H9 (cell line): ENCODE measurements around the gene ENOX1. TPM values are rescaled to one million over a fixed set of nuclear protein-coding genes. Genes with fewer than 3 reads are reported as not detected.

Experiments
- DNase-seq: peaks from one replicate; pipeline ENCODE4 v3.0.0-alpha.2; 2017
- H2AFZ ChIP-seq: one replicate; pipeline ENCODE4 v1.6.1; 2013; ENCODE audit warnings: mild to moderate bottlenecking, low read length, control low read depth, moderate library complexity
- H2AK5ac ChIP-seq: 2 replicates; pipeline ENCODE4 v1.6.1; 2013; ENCODE audit warnings: low read length, control low read depth, mixed read lengths; ENCODE audit not compliant: insufficient read length
- H2BK120ac ChIP-seq: one replicate; pipeline ENCODE4 v1.6.1; 2013; ENCODE audit warnings: low read depth, mild to moderate bottlenecking, low read length, control low read depth, inconsistent platforms; ENCODE audit not compliant: poor library complexity, severe bottlenecking
- H2BK12ac ChIP-seq: 2 replicates; pipeline ENCODE4 v1.6.1; 2013; ENCODE audit warnings: low read length, control low read depth, mixed read lengths, low read depth; ENCODE audit not compliant: insufficient read length
- H2BK15ac ChIP-seq: 2 replicates; pipeline ENCODE4 v1.6.1; 2013; ENCODE audit warnings: low read depth, low read length, control low read depth
- H2BK20ac ChIP-seq: one replicate; pipeline ENCODE4 v1.6.1; 2013; ENCODE audit warnings: low read depth, mild to moderate bottlenecking, low read length, control low read depth, inconsistent platforms; ENCODE audit not compliant: poor library complexity, severe bottlenecking
- H2BK5ac ChIP-seq: 2 replicates; pipeline ENCODE4 v1.6.1; 2013; ENCODE audit warnings: low read length, control low read depth, mixed read lengths; ENCODE audit not compliant: insufficient read length
- H3K14ac ChIP-seq: 2 replicates; pipeline ENCODE4 v1.6.1; 2013; ENCODE audit warnings: low read length, control low read depth; ENCODE audit not compliant: insufficient read depth
- H3K18ac ChIP-seq: 2 replicates; pipeline ENCODE4 v1.6.1; 2013; ENCODE audit warnings: low read depth, mild to moderate bottlenecking, mixed read lengths, low read length, control low read depth; ENCODE audit not compliant: insufficient read length
- H3K23ac ChIP-seq: 2 replicates; pipeline ENCODE4 v1.6.1; 2013; ENCODE audit warnings: low read length, control low read depth, mixed read lengths, low read depth; ENCODE audit not compliant: insufficient read length
- H3K23me2 ChIP-seq: 2 replicates; pipeline ENCODE4 v1.6.1; 2013; ENCODE audit warnings: low read depth, mild to moderate bottlenecking, mixed read lengths, low read length, control low read depth; ENCODE audit not compliant: insufficient read length, poor library complexity, severe bottlenecking
- H3K27ac ChIP-seq: 2 replicates; pipeline ENCODE4 v1.5.1; 2013; ENCODE audit warnings: low read length, control low read depth, mixed read lengths, low read depth; ENCODE audit not compliant: insufficient read length
- H3K27me3 ChIP-seq: 2 replicates; pipeline ENCODE4 v1.6.1; 2013; ENCODE audit warnings: low read length, control low read depth, inconsistent platforms; ENCODE audit not compliant: insufficient read depth
- H3K4ac ChIP-seq: 2 replicates; pipeline ENCODE4 v1.6.1; 2013; ENCODE audit warnings: low read depth, mild to moderate bottlenecking, control low read depth, inconsistent platforms, low read length, moderate library complexity
- H3K4me1 ChIP-seq: 2 replicates; pipeline ENCODE4 v1.6.1; 2013; ENCODE audit warnings: low read length, control low read depth, inconsistent platforms; ENCODE audit not compliant: insufficient read depth
- H3K4me2 ChIP-seq: 2 replicates; pipeline ENCODE4 v1.6.1; 2013; ENCODE audit warnings: low read length, control low read depth, mixed read lengths; ENCODE audit not compliant: insufficient read length, insufficient read depth
- H3K56ac ChIP-seq: 2 replicates; pipeline ENCODE4 v1.6.1; 2013; ENCODE audit warnings: low read depth, mild to moderate bottlenecking, mixed read lengths, low read length, control low read depth; ENCODE audit not compliant: insufficient read length
- H3K79me1 ChIP-seq: 2 replicates; pipeline ENCODE4 v1.6.1; 2013; ENCODE audit warnings: low read depth, mild to moderate bottlenecking, moderate library complexity, low read length, control low read depth, inconsistent platforms; ENCODE audit not compliant: insufficient read depth, poor library complexity, severe bottlenecking
- H3K79me2 ChIP-seq: 2 replicates; pipeline ENCODE4 v1.6.1; 2013; ENCODE audit warnings: low read length, control low read depth, inconsistent platforms; ENCODE audit not compliant: insufficient read depth
- H3K9ac ChIP-seq: 2 replicates; pipeline ENCODE4 v1.6.1; 2013; ENCODE audit warnings: low read length, control low read depth, mixed read lengths; ENCODE audit not compliant: insufficient read length; ENCODE audit errors: extremely low read depth
- H3K9me3 ChIP-seq: one replicate; pipeline ENCODE4 v1.6.1; 2013; ENCODE audit warnings: low read depth, low read length, inconsistent platforms; ENCODE audit not compliant: control insufficient read depth
- H3T11ph ChIP-seq: one replicate; pipeline ENCODE4 v1.6.1; 2013; ENCODE audit warnings: mild to moderate bottlenecking, low read length, control low read depth, inconsistent platforms
- H4K20me1 ChIP-seq: one replicate; pipeline ENCODE4 v1.6.1; 2013; ENCODE audit not compliant: control insufficient read depth, insufficient read length, insufficient read depth
- H4K5ac ChIP-seq: 2 replicates; pipeline ENCODE4 v1.6.1; 2013; ENCODE audit warnings: low read depth, mild to moderate bottlenecking, mixed read lengths, low read length, control low read depth; ENCODE audit not compliant: insufficient read length
- H4K8ac ChIP-seq: replicated peaks from 2 replicates; pipeline ENCODE4 v1.6.1; 2013; ENCODE audit warnings: low read length, control low read depth, mixed read lengths, low read depth; ENCODE audit not compliant: insufficient read length
- H4K91ac ChIP-seq: 2 replicates; pipeline ENCODE4 v1.6.1; 2013; ENCODE audit warnings: low read depth, mild to moderate bottlenecking, moderate library complexity, mixed read lengths, low read length, control low read depth; ENCODE audit not compliant: insufficient read length
- H3K27ac Mint-ChIP-seq, 3 experiments: 2 replicates in 2 of 3; 3 replicates in 1 of 3; pipeline ENCODE4 v1.8.0; 2020 to 2021; ENCODE audit warnings: mixed read lengths in 3 of 3, mild to moderate bottlenecking in 1 of 3, moderate library complexity in 1 of 3
- H3K27me3 Mint-ChIP-seq: 2 replicates; pipeline ENCODE4 v1.8.0; 2021; ENCODE audit warnings: low read depth, mild to moderate bottlenecking, moderate library complexity, mixed read lengths
- H3K36me3 Mint-ChIP-seq, 3 experiments: 2 replicates in 2 of 3; 3 replicates in 1 of 3; pipeline ENCODE4 v1.8.0; 2020 to 2021; ENCODE audit warnings: low read depth in 3 of 3, mixed read lengths in 3 of 3; ENCODE audit not compliant: insufficient read depth in 1 of 3
- H3K4me1 Mint-ChIP-seq, 2 experiments: 2 replicates each; pipeline ENCODE4 v1.8.0; 2020; ENCODE audit warnings: mixed read lengths in 2 of 2
- H3K4me3 Mint-ChIP-seq, 2 experiments: 2 replicates in 1 of 2; 3 replicates in 1 of 2; pipeline ENCODE4 v1.8.0; 2020 to 2021; ENCODE audit warnings: mild to moderate bottlenecking in 2 of 2, mixed read lengths in 2 of 2, moderate library complexity in 1 of 2
- H3K9me3 Mint-ChIP-seq, 2 experiments: 2 replicates in 1 of 2; 3 replicates in 1 of 2; pipeline ENCODE4 v1.8.0; 2020; ENCODE audit warnings: mild to moderate bottlenecking in 2 of 2, mixed read lengths in 2 of 2, moderate library complexity in 1 of 2
- CTCF ChIP-seq: fragments of 200-600 bp; sonication (generic); conservative IDR thresholded peaks from 3 replicates; pipeline ENCODE4 v1.8.0; 2021; ENCODE audit warnings: antibody characterized with exemption, mild to moderate bottlenecking
- WGBS: extraction: QIAGEN DNeasy Blood & Tissue Kit; methylation state at CpG from one replicate; pipeline ENCODE4 v1.1.7; 2013; ENCODE audit warnings: missing lambda C conversion rate, low lambda C conversion rate, mixed read lengths; ENCODE audit not compliant: insufficient read length; ENCODE audit errors: extremely low coverage; 5-methylcytosine and 5-hydroxymethylcytosine counted together
- total RNA-seq: library from RNA; stranded (reverse); gene quantifications from 2 replicates; pipeline ENCODE4 v1.2.1, GENCODE V29; 2021

Gene ENOX1
- total RNA-seq, 1 experiment from 2014 or later = 0.24 TPM

- no peak overlapping the region for H2BK12ac ChIP-seq
- H3K23ac ChIP-seq = no peak overlapping the region
- H3K27me3 ChIP-seq = no peaks in the 10 kb centered on the region
- H3K9ac ChIP-seq = no peak overlapping the region
- no peaks in the 10 kb centered on the region; a peak in 1 of 5 replicates for H3K9me3 Mint-ChIP-seq
- no peak overlapping the region for H3K27ac ChIP-seq
- H3K79me2 ChIP-seq = no peaks in the 10 kb centered on the region
- H3K18ac ChIP-seq = no peak overlapping the region
- H2BK20ac ChIP-seq = no peak overlapping the region
- H2BK5ac ChIP-seq = no peak overlapping the region
- no peaks in the 10 kb centered on the region for H3K23me2 ChIP-seq
- no peak overlapping the region for H3K4me2 ChIP-seq
- H2BK15ac ChIP-seq = no peak overlapping the region
- no peak overlapping the region; a peak in 1 of 7 replicates for H3K27ac Mint-ChIP-seq
- no peak for TF ChIP-seq CTCF
- H2AFZ ChIP-seq = no peak overlapping the region
- peaks cover 2% of the 10 kb centered on the region; the same call in 1 of the 2 replicates for H3K27me3 Mint-ChIP-seq
- H2AK5ac ChIP-seq = no peak overlapping the region
- DNase-seq = no peak
- no peak overlapping the region for H4K91ac ChIP-seq
- no peak overlapping the region for H3K14ac ChIP-seq
- H3K79me1 ChIP-seq = no peaks in the 10 kb centered on the region
- H3K4ac ChIP-seq = no peak overlapping the region
- H3K4me1 ChIP-seq = no peaks in the 10 kb centered on the region; the same call in 1 of the 2 replicates
- no peak overlapping the region for H3T11ph ChIP-seq
- no peak overlapping the region for H3K4me3 Mint-ChIP-seq
- no peak overlapping the region for H3K56ac ChIP-seq
- H3K4me1 Mint-ChIP-seq = peaks cover 18 to 21% of the 10 kb centered on the region in 2 experiments
- no peak overlapping the region for H4K5ac ChIP-seq
- no peak overlapping the region for H4K8ac ChIP-seq
- no peaks in the 10 kb centered on the region for H3K36me3 Mint-ChIP-seq
- no peak overlapping the region for H2BK120ac ChIP-seq
- H4K20me1 ChIP-seq = no peaks in the 10 kb centered on the region
- WGBS = no CpG with 5 or more reads among the region's 2 CpGs
- H3K9me3 ChIP-seq = no peaks in the 10 kb centered on the region
These were observed 89.4 kb downstream of the ENOX1 start for GRCh38 chr13:43697323-43697722.
